GM18868 (cell line): ENCODE data around the gene ASB4.
A peak's percentile ranks its signal among the peaks of the same experiment; 100 is the strongest.

ENCODE experiments used
- ATAC-seq: cut with Tn5 transposase; IDR thresholded peaks from one replicate; pipeline ENCODE4 v1.9.1; 2021; ENCODE audit warnings: mild to moderate bottlenecking, moderate library complexity; ENCODE audit not compliant: unreplicated experiment

ASB4 gene

DNA sequence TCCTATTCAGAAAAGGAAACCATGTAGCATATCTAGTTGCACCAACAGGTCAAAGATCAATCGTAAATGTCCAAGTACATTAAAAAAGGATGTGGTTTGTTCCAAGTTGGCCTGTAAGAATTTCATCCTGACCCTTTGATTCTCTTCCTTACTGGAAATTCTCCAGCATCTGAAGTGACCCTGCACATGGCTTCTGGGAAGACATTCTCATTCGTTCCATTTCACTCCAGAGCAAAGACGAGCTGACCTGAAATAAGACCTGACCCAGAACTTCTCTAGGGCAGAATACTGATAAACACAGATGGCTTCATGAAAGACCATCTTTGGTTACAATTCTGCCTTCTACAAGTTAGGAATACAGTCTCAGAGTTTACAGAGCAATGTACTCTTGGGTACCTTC is 39.8 kb downstream of the ASB4 start:
- ATAC-seq: no peak

DNA sequence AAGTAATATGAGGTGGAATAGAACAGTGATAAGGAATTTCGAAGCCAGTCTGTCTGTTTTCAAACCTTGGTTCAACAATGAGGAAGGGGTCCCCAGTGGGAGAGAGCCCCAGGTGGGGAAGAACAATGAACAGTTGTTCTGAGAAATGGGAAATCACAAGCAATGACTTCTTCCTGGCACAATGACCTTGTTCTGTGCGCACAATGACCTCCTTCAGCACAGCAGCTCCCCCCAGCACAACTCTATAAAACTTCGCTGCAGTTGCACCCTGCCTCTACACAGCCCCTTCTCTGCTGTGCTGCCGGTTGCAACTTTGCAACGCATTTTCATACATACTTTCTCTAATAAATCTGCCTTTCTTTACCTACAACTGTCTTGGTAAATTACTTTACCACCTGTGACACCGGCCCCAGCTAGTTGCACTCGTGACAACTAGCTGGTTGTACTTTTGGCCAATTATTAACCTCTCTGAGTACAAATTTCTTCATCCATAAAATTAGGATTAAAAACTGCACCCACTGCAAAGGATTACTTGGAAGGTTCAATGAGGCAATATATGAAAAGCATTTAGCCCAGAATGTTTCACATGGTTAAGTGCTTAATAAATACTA is 40.5 kb downstream of the ASB4 start:
- no peak for ATAC-seq

DNA sequence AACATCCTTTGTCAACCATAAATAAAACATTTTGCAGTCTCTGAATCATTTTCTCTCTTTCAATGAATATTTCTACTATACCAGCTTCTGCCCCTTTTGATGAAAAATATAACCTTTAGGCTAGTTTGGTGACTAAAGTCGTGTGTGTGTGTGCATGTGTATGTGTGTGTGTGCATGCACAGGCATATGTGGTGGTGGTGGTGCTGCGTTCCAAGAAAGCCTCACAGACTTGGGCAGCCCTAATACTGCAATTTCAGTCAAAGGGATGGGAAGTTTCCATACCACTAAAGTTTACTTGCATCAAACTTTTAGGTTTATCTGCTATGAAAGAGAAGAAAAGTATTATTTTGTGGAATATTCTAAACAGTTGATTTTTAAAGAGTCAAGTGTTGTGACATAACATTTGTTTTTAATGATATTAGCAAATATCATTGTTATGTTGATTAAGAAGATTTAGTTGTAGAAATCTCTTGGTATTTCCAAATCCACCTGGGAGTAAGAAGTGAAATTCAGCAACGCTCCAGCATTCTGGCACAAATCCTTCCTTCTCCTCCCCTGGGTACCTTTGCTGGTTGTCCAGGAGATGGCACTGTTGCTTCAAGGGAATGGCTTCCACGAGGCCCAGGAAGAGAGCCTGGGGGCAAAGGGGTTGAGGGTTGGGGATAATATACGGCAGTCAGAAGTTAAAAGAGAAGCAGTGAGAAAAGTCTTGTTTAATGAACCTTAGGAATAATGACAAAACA is 41.5 kb downstream of the ASB4 start:
- ATAC-seq: peak; percentile 68

DNA sequence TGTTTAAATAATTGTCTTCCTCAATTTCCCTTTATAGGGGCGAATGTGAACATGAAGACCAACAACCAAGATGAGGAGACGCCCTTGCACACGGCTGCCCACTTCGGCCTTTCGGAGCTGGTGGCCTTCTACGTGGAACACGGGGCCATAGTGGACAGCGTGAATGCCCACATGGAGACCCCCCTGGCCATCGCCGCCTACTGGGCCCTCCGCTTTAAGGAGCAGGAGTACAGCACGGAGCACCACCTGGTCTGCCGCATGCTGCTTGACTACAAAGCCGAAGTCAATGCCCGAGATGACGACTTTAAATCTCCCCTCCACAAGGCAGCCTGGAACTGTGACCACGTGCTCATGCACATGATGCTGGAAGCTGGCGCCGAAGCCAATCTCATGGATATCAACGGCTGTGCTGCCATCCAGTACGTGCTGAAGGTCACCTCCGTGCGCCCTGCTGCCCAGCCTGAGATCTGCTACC is 42.1 kb downstream of the ASB4 start:
- ATAC-seq: no peak

DNA sequence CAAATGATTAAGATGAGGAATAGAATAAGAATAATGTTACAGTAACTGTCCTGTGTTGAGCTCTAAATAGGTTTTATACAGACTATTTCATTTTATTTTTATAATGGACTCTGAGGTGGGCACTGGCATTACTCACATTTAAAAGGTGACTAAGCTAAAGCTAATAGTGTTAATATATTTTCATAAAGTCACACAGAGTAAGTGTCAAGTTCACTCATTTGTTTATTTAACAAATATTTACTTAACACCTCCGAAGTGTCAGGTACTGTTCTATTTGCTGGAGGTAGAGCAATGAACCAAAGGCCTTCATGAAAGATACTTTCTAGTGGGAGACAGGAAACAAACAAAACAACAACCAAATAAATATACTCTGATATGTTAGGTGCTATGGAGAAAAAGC is 44.0 kb downstream of the ASB4 start:
- ATAC-seq: no peak

DNA sequence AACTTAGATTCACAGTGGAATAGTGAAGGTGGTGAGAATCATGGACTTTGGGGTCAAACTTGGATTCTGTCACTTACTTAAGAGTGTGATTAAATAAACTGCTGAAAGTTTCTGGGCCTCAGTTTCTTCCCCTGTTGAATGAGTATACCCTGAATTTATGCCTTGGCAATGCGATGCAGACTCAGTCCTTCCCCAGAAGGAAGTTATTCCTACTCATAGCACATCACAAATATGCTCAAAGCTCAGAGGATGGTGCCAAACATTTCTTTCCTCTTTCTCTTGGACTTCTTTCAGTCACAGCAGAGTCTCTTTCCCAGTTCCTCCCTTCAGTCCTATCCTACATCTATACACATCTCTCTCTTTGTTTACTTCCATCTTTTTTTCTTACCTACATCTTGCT is 45.1 kb downstream of the ASB4 start:
- no peak for ATAC-seq

DNA sequence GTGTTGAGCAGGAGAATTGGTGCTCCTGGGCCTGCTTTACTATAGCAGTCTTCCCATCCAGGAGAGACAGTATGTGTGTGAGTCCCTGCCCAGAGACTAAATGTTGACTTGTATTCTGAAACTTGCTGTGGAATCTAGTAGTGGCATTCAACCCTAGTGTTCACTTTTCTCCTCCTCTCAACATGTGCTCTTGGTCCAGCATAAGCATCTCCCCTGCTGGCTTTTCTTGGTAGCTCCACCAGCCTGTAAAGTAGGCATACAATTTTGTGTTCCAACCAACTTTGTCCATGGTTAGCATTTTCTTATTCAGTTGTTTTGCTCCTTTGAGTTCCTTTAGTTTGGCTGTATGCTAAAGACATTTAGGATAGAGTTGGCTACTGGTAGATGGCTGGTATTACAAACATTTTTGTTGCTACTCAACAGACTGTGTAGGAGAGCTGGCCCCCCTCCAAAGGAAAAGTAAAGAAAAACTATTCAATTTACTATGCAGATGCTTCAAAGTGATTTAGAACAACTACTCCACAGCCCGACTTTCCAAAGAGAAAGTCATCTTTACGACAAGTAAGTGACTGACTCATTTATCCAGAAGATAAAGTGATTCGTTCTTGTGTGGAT is 46.0 kb downstream of the ASB4 start:
- no peak for ATAC-seq

DNA sequence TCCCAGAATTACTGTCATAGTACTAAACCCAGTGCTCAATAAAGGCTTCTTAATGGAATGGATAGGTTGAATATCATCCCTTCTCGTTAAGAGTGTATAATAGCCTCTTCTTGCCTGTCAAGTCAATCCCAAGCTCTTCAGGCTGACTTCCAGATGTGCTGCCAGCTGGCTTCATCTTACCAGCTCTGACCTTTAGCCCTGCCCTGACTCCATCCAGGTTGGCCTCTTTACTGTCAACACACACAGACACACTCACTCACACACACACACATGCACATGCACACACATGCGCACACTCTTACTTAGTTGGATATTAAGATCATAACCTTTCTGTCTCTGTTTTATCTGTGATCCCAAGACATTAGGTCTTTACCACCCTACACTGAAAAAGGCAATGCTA is 49.1 kb downstream of the ASB4 start:
- no peak for ATAC-seq

DNA sequence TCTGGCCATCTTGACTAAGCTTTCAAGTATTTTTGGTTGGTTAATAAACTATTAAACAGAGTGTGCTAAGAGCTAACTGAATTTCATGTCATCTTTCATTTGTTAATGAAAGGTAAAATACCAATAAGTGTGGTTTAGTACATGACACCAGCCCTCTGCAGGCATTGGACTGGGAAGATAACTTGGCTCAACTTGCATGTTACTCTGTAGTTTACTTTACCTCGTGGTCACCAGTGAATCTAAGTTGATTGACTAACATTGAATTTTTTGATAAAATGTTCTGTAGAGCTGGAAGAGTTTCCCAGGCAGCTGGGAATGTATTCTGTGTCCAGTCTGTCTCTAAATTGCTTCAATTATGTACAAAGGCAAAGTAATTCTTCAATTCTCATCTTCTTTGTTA is 49.9 kb downstream of the ASB4 start:
- ATAC-seq: no peak

DNA sequence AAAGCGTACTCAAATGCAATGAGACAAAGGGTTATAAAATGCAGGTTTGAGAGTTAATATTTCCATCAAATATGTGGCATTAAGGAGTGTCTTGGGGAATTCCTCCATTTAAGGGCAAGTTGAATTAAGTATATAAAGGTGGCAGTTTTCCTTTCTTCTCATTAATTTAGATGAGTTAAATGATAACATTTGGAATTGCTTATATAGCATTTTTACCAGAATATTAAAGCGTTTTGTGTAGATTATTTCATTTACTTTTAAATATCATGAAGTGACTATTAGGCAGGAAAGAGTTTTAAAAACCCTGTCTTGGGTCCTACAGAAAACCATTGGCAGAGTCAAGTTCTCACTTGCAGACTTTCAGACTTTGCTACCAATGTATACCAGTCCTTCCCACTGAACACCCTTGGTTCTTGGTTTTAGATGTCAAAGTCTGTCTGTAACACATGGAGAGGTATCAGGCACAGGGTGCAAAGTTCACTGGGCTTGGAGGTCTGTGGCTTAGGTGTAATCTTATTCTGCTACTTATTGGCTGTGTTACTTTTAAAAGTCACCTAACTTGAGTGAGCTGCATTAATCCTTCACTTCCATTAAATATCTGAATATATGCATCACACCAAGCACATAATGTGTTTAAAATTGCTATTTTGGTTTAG is 51.0 kb downstream of the ASB4 start:
- ATAC-seq: no peak

DNA sequence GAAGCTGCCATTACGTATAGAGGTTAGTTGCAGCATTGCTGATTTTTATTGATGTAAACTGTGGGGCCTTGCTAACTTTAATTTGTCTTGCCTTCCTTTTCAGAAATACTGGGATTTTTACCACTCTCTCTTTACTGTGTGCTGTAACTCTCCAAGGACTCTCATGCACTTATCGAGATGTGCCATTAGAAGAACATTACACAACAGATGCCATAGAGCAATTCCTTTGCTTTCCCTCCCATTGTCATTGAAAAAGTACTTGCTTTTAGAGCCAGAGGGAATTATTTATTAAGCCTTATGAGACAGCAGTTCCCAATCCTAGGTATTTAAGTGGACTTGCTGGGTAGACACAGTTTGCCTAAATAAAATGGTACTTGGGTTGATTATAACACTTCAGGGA is 51.7 kb downstream of the ASB4 start:
- ATAC-seq: no peak

DNA sequence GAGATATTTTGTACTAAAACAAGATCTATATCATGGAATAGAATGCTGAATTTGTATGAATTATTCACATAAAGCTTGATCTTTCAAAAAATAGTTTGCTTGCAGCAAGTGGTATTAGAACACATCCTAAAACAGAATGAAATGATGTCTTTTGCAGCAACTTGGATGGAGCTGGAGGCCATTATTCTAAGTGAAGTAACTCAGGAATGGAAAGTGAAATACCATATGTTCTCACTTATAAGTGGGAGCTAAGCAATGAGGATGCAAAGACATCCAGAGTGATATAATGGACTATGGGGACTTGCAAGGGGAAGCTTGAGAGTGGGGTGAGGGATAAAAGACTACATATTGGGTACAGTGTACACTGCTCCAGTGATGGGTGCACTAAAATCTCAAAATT is 53.7 kb downstream of the ASB4 start:
- ATAC-seq: no peak

DNA sequence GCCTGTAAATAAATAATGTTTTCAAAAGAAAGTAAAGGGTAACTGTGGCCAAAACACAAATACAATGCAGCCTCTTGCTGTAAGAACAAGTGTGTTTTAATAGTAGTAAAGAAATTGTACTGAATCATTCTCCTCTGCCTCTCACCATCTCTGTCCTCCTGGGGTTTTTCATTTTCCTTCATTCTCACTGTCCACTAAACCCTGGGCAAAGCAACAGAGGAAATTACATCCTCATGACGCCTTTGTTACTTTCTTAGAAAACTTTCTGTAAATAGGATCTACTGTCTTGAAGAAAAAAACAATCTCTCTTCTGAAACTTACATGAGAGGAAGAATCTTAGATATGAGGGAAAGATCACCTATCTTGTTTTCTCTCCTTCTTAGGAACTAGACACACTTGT is 54.6 kb downstream of the ASB4 start:
- no peak for ATAC-seq

DNA sequence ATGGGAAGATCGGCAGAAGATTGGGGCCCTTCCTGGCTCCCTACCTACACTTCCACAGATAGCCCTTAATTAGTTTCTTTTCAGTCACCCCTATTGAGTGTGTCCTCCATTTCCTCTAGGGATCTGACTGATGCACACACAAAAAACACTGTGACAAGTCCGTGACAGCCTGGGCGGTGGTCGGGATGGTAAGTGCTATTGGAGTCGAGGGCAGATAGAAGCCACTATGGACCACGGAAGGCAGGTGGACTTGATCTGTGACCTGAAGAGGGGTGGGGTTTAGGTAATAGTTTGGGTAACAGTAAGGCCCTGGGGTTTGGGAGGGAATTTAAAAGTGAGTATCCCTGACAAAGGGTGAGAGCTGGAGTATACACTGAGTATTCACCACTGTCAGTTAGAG is 57.6 kb downstream of the ASB4 start:
- no peak for ATAC-seq

DNA sequence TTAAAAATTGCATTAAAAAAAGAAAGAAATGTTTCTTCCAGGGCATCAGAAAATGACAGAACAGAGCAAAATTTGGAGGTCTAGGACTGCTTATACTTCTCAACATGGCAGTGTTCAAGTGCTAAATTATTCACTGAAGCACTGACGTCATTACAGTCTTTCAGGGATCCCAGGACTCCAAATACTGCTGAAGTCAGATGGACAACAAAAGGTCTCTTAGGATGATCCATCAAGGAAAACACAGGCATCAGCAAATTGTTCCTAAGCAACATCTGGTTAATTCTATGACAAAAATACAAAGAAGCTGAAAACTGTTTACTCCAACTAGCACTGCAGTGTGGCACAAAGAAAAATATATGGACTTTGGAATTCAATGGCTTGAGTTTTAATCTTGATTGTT is 58.4 kb downstream of the ASB4 start:
- no peak for ATAC-seq

DNA sequence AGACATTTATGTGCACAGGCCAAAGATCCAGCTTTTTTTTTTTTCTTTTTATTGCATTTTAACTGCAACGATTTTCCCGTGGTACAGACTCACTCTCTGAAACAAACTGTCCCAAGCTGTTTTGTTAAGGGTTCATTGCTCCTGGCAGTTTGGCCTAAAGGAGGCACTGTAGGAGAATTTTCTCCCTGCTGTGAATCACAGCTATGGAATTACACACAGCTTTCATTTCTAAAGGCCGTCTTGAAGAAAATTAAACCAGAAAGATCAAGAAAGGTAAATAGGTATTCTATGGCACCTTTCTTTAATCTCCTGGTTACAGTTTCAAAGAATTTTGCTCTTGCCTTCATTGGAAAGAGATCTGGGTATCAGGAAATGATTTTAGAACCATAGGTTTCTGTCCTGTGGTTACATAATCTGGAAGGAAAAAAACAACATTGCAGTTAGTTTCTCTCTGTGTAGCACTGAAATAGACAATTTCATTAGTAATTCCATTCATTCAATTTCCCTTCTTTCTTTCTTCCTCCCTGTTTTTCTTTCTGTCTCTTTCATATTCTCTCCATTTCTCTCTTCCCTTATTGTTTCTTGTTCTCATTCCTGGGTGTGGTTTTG is 59.4 kb downstream of the ASB4 start:
- ATAC-seq: peak; percentile 61

DNA sequence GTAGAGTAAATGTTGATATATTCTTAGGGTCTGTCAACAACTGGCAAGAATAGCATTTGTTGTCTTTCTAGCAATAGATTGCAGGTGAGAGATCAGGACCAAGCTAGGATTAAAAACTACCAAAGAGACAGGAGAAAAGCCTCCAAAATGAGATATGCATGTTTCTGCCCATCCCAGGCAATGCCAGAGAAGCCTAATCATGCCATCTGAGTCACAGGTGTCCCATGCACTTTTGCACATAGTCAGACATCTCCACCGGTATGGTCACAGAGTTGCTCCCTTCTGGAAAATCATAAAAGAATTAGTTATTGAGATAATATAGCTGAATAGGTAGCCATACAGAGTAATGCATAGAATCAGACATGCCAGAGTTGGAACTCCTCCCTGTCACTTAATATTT is 59.9 kb downstream of the ASB4 start:
- no peak for ATAC-seq

DNA sequence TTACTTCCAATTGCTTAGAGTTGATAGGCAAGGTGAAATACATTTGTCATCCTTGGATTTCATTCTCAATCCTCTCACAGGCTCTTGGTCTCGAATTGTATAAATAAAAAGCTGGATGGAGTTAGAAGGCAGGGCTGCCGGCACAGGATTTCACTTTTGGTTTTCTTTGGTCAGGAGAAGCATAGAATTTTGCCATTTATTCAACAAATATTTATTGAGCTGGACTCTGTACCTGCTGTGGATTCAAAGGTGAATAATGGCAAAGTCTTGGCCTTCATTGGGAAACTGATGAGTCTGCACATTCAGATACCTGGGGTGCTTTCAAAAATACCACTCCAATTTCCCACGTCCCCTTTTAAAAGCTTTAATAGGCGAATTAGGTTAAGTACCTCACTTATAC is 60.9 kb downstream of the ASB4 start:
- no peak for ATAC-seq

DNA sequence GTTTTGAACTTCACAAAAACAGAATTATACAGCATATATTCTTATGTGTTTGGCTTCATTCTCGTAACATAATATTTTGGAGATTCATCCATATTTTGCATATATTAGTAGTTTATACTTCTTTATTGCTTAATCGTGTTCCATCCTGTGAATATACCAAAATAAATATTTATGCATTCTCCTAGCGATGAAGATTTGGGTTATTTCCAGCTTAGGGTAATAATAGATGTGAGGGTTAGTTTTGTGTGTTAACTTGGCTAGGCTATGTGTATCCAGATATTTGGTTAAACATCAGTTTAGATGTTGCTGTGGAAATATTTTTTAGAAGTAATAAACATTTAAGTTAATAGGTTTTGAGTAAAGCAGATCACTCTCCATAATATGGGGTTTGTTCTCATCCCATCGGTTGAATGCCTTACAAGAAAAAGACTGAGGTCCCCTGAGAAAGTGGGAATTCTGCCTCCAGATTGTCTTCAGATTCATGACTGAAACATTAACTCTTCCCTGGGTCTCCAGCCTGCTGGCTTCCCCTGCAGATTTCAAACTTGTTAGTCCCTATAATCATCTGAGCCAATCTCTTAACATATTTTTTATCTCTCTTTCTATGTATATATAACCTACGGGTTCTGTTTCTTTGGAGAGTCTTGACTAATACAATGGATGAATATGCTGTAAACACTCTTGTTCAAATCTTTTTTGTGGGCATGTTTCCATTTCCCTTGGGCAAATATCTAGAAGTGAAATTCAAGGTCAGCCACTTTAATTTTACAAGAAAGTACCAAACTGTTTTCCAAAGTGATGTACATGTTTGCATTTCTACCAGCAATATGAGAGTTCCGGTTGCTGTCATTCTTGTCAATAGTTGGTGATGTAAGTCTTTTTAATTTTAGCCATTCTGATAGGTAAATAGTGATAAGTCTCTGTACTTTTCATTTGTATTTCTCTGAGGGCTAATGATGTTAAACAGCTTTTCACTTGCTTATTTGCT is 61.9 kb downstream of the ASB4 start:
- ATAC-seq: no peak

DNA sequence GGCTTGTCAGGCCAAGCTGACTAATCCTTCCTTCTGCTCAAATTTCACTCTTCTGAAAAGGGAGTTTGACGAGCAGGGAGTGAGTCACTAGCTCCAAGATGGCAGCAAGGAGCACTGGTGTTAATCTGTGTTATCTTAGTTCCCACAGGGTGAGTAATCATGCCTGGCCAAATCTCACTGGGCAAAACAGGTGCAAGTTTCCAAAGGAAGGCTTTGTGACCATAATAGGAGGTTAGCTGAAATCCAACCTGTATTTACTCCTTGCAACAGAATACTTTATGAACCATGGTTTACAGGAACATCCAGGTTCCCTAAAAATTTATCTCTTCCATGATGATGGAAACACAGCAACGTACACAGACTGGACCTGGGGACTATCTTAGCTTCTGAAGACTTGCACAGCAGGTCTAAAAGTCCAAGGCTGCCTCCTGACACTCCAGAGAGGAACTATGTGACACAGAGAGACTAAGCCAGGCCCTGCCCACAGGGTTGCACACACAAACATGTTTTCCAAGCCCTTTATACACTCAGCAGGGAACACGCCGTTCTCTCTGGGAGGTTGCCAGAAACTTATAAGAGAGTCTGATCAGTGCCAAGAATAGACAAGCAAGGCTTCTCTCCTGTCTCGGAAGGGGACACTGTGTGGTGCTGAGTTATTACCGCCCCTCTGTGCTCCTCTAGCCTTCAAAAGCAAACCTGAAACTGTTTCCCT is 64.2 kb downstream of the ASB4 start:
- no peak for ATAC-seq
